GM21381 (cell line): ENCODE data around the gene GLP1R.

ENCODE experiments used
- ATAC-seq: cut with Tn5 transposase; IDR thresholded peaks from one replicate; pipeline ENCODE4 v1.9.1; 2021; ENCODE audit warnings: mild to moderate bottlenecking, moderate library complexity; ENCODE audit not compliant: unreplicated experiment

The GLP1R gene

GRCh38 chr6:39061588-39061987 is 13.0 kb downstream of the GLP1R start:
- ATAC-seq: no peak

GRCh38 chr6:39062014-39062740 is 13.6 kb downstream of the GLP1R start:
- no peak for ATAC-seq

- ATAC-seq: no peak
These were observed 14.9 kb downstream of the GLP1R start for GRCh38 chr6:39063526-39063925.

GRCh38 chr6:39065561-39065960 is 17.0 kb downstream of the GLP1R start:
- ATAC-seq: no peak

GRCh38 chr6:39068391-39068790 is 19.8 kb downstream of the GLP1R start:
- no peak for ATAC-seq

- ATAC-seq: no peak
These were observed 24.2 kb downstream of the GLP1R start for GRCh38 chr6:39072830-39073229.

GRCh38 chr6:39073471-39074355 is 25.1 kb downstream of the GLP1R start:
- ATAC-seq: no peak

GRCh38 chr6:39074486-39074885 is 25.9 kb downstream of the GLP1R start:
- no peak for ATAC-seq

GRCh38 chr6:39075010-39075686 is 26.6 kb downstream of the GLP1R start:
- ATAC-seq: no peak

- ATAC-seq: no peak
These were observed 27.4 kb downstream of the GLP1R start for GRCh38 chr6:39075807-39076622.

GRCh38 chr6:39076623-39077535 is 28.3 kb downstream of the GLP1R start:
- ATAC-seq: no peak

GRCh38 chr6:39077882-39078594 is 29.5 kb downstream of the GLP1R start:
- no peak for ATAC-seq

- ATAC-seq: no peak
These were observed 30.1 kb downstream of the GLP1R start for GRCh38 chr6:39078695-39079094.

- ATAC-seq: no peak
These were observed 30.9 kb downstream of the GLP1R start for GRCh38 chr6:39079197-39080125.

- no peak for ATAC-seq
These were observed 31.8 kb downstream of the GLP1R start for GRCh38 chr6:39080246-39080875.

GRCh38 chr6:39082310-39082709 is 33.7 kb downstream of the GLP1R start:
- ATAC-seq: no peak

GRCh38 chr6:39083231-39083634 is 34.7 kb downstream of the GLP1R start:
- ATAC-seq: no peak
